DND-41 (cell line): ENCODE results near the gene LTBP2.

Experiments used
- ATAC-seq: fragments of 200-7000 bp; cut with Tn5 transposase; 3 replicates; pipeline ENCODE4 v1.9.1; 2021; ENCODE audit warnings: low read depth; ENCODE audit not compliant: insufficient read depth
- DNase-seq: peaks from one replicate; pipeline ENCODE4 v3.0.0-alpha.2; 2020
- H2AFZ ChIP-seq: 2 replicates; pipeline ENCODE4 v1.6.0; 2012; ENCODE audit warnings: low read depth, low read length
- H3K27ac ChIP-seq: 2 replicates; pipeline ENCODE4 v1.5.1; 2012; ENCODE audit warnings: low read length, inconsistent platforms
- H3K27me3 ChIP-seq: fragments of 200-600 bp; sonication (generic); 2 replicates; pipeline ENCODE4 v1.6.0; 2012; ENCODE audit warnings: low read length, mild to moderate bottlenecking, inconsistent platforms; ENCODE audit not compliant: insufficient read depth, poor library complexity
- H3K36me3 ChIP-seq: 2 replicates; pipeline ENCODE4 v1.5.1; 2012; ENCODE audit warnings: low read length, inconsistent platforms; ENCODE audit not compliant: insufficient read depth
- H3K4me1 ChIP-seq: 2 replicates; pipeline ENCODE4 v1.5.1; 2012; ENCODE audit warnings: mild to moderate bottlenecking, low read length; ENCODE audit not compliant: insufficient read depth
- H3K4me2 ChIP-seq: 2 replicates; pipeline ENCODE4 v1.6.0; 2012; ENCODE audit warnings: mild to moderate bottlenecking, moderate library complexity, low read length, inconsistent platforms; ENCODE audit not compliant: insufficient read depth
- H3K4me3 ChIP-seq, 2 experiments: fragments of 200-600 bp in 1 of 2; shearing (Covaris generic) in 1 of 2; 2 replicates each; pipeline ENCODE4 v1.5.1; 2012 to 2016; ENCODE audit warnings: inconsistent platforms in 2 of 2, low read length in 2 of 2, mild to moderate bottlenecking in 2 of 2, low read depth in 1 of 2, moderate library complexity in 1 of 2
- H3K79me2 ChIP-seq: 2 replicates; pipeline ENCODE4 v1.6.0; 2012; ENCODE audit warnings: low read length, inconsistent platforms; ENCODE audit not compliant: insufficient read depth
- H3K9ac ChIP-seq: 2 replicates; pipeline ENCODE4 v1.6.0; 2012; ENCODE audit warnings: low read depth, mild to moderate bottlenecking, inconsistent platforms, low read length, moderate library complexity
- H3K9me3 ChIP-seq: 2 replicates; pipeline ENCODE4 v1.5.1; 2012; ENCODE audit warnings: low read length, moderate library complexity, mild to moderate bottlenecking, inconsistent platforms; ENCODE audit not compliant: insufficient read depth, severe bottlenecking
- H4K20me1 ChIP-seq: 2 replicates; pipeline ENCODE4 v1.6.0; 2012; ENCODE audit warnings: low read length; ENCODE audit not compliant: insufficient read depth
- EZH2 ChIP-seq: IDR thresholded peaks from 3 replicates; pipeline ENCODE4 v1.6.1; 2012; ENCODE audit warnings: borderline replicate concordance, low read depth, mild to moderate bottlenecking, moderate library complexity, low read length, inconsistent platforms; ENCODE audit not compliant: severe bottlenecking
- TF ChIP-seq, protein P1 (sequence below): IDR thresholded peaks from 2 replicates; pipeline ENCODE4 v1.5.1; 2012; ENCODE audit warnings: borderline replicate concordance, low read length, moderate library complexity, mild to moderate bottlenecking; ENCODE audit not compliant: poor library complexity, severe bottlenecking; ENCODE audit errors: extremely low read depth

The LTBP2 gene

DNA sequence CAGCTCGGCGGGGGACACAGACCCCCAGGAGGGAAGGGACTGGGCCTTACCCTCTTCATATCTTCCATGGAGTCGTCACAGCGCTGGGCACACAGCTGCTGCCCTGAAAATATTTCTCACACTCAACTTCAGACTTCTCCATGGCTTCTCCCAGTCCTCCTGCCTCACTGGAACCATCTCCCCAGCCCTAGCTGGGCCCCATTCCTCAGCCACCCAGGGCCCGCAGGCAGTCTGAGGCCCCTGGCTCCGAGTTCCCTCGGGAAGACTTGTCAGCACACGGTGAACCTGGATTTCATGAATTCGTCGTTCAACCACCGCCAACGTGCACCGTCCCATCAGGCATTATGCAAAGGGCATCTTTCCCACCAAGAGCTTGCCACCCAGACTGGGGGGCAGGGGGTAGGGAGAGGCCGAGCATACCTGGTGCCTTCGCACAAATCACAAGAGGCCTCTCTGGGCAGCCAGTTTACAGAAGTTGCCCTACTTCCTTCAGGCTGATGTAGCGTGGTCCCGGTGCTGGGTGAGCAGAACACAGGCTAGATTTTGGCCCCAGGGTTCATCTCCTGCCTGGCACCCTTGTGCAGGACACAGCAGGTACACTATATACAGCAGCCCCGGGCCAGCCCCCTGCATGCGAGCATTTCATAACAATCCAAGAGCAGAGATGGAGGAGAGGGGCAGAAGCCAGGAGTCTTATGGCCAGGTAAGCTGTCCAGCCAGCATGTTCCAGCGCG is 44.2 kb downstream of the LTBP2 start:
- Histone ChIP-seq H3K27me3 (peaks cover 15% of the 10 kb centered on the region), H3K9me3 (no peaks in the 10 kb centered on the region), H4K20me1 (no peaks in the 10 kb centered on the region), H3K27ac (no peak overlapping the region), H3K4me2 (no peak overlapping the region), H3K4me1 (no peaks in the 10 kb centered on the region), H3K9ac (no peak overlapping the region), H3K36me3 (no peaks in the 10 kb centered on the region), H3K79me2 (no peaks in the 10 kb centered on the region), H2AFZ (no peak overlapping the region), H3K4me3 (no peak overlapping the region)
- no peak for ATAC-seq
- DNase-seq, result no peak
- TF ChIP-seq, protein P1, sequence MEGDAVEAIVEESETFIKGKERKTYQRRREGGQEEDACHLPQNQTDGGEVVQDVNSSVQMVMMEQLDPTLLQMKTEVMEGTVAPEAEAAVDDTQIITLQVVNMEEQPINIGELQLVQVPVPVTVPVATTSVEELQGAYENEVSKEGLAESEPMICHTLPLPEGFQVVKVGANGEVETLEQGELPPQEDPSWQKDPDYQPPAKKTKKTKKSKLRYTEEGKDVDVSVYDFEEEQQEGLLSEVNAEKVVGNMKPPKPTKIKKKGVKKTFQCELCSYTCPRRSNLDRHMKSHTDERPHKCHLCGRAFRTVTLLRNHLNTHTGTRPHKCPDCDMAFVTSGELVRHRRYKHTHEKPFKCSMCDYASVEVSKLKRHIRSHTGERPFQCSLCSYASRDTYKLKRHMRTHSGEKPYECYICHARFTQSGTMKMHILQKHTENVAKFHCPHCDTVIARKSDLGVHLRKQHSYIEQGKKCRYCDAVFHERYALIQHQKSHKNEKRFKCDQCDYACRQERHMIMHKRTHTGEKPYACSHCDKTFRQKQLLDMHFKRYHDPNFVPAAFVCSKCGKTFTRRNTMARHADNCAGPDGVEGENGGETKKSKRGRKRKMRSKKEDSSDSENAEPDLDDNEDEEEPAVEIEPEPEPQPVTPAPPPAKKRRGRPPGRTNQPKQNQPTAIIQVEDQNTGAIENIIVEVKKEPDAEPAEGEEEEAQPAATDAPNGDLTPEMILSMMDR, result no peak
- no peak for TF ChIP-seq EZH2

- Histone ChIP-seq H3K4me2 (no peak overlapping the region), H3K79me2 (no peaks in the 10 kb centered on the region), H2AFZ (no peak overlapping the region), H3K9me3 (no peaks in the 10 kb centered on the region), H3K36me3 (no peaks in the 10 kb centered on the region), H3K27ac (no peak overlapping the region), H3K4me1 (no peaks in the 10 kb centered on the region), H3K9ac (no peak overlapping the region), H3K27me3 (peaks cover 14% of the 10 kb centered on the region), H4K20me1 (no peaks in the 10 kb centered on the region), H3K4me3 (no peak overlapping the region)
- TF ChIP-seq, protein P1, result no peak
- TF ChIP-seq EZH2, result no peak
- DNase-seq, result no peak
- no peak for ATAC-seq
Measured at GRCh38 chr14:74567219-74567618, 44.8 kb downstream of the LTBP2 start.

GRCh38 chr14:74566174-74567141 is 45.6 kb downstream of the LTBP2 start:
- H3K9ac ChIP-seq, result no peak overlapping the region
- H2AFZ ChIP-seq, result no peak overlapping the region
- H4K20me1 ChIP-seq, result no peaks in the 10 kb centered on the region
- no peaks in the 10 kb centered on the region for H3K36me3 ChIP-seq
- no peaks in the 10 kb centered on the region for H3K4me1 ChIP-seq
- DNase-seq (no peak), ATAC-seq (no peak)
- no peaks in the 10 kb centered on the region for H3K9me3 ChIP-seq
- no peak overlapping the region for H3K4me2 ChIP-seq
- H3K4me3 ChIP-seq, result no peak overlapping the region
- H3K79me2 ChIP-seq, result no peaks in the 10 kb centered on the region
- peaks cover 10% of the 10 kb centered on the region for H3K27me3 ChIP-seq
- H3K27ac ChIP-seq, result no peak overlapping the region
- TF ChIP-seq, protein P1, result no peak
- no peak for TF ChIP-seq EZH2
